HepG2 (cell line): ENCODE data around the gene HOTAIR. TPM values are rescaled to one million over a fixed set of nuclear protein-coding genes. Genes with fewer than 3 reads are reported as not detected.

Source experiments
- ATF2 ChIP-seq: sonication (generic); formaldehyde crosslinking; IDR thresholded peaks from 2 replicates; pipeline ENCODE4 v1.4.0; 2020; ENCODE audit warnings: missing genetic modification reagents
- FOSL2 ChIP-seq: sonication (generic); formaldehyde crosslinking; IDR thresholded peaks from 2 replicates; pipeline ENCODE4 v1.4.0; 2020; ENCODE audit warnings: missing genetic modification reagents
- FOXM1 ChIP-seq: sonication (generic); formaldehyde crosslinking; IDR thresholded peaks from 2 replicates; pipeline ENCODE4 v1.5.0; 2020; ENCODE audit warnings: missing genetic modification reagents
- FOXO4 ChIP-seq: sonication (generic); formaldehyde crosslinking; conservative IDR thresholded peaks from 2 replicates; pipeline ENCODE4 v1.8.1; 2023; ENCODE audit warnings: missing genetic modification reagents
- GATAD1 ChIP-seq: IDR thresholded peaks from 2 replicates; pipeline ENCODE4 v1.6.1; 2016; ENCODE audit warnings: missing genetic modification reagents, missing compliant biosample characterization
- HMG20B ChIP-seq: conservative IDR thresholded peaks from 2 replicates; pipeline ENCODE4 v1.6.1; 2016; ENCODE audit warnings: missing genetic modification reagents, missing compliant biosample characterization
- HMGXB4 ChIP-seq, 2 experiments: sonication (generic) in 1 of 2; formaldehyde crosslinking in 1 of 2; IDR thresholded peaks; 2 replicates each; pipeline versions ENCODE4 v1.4.0 to v1.6.1; 2018 to 2020; ENCODE audit warnings: missing genetic modification reagents in 2 of 2, borderline replicate concordance in 1 of 2, low read depth in 1 of 2, mild to moderate bottlenecking in 1 of 2, missing biosample characterization in 1 of 2
- HNRNPLL ChIP-seq: fragments of 200-400 bp; formaldehyde crosslinking; IDR thresholded peaks from 2 replicates; pipeline ENCODE4 v1.6.1; 2017; ENCODE audit warnings: mild to moderate bottlenecking, low read depth, low read length; ENCODE audit not compliant: poor library complexity, severe bottlenecking
- KDM2A ChIP-seq: sonication (generic); formaldehyde crosslinking; IDR thresholded peaks from 2 replicates; pipeline ENCODE4 v1.4.0; 2020; ENCODE audit warnings: low read depth, missing genetic modification reagents, borderline replicate concordance
- NFYC ChIP-seq: IDR thresholded peaks from 2 replicates; pipeline ENCODE4 v1.6.1; 2016; ENCODE audit warnings: missing genetic modification reagents, missing compliant biosample characterization
- PCBP1 ChIP-seq: fragments of 200-400 bp; formaldehyde crosslinking; IDR thresholded peaks from 2 replicates; pipeline ENCODE4 v1.6.1; 2017; ENCODE audit warnings: mild to moderate bottlenecking, low read depth, low read length, borderline replicate concordance
- PHF20 ChIP-seq: sonication (generic); formaldehyde crosslinking; IDR thresholded peaks from 2 replicates; pipeline ENCODE4 v1.5.0; 2020; ENCODE audit warnings: mild to moderate bottlenecking, missing genetic modification reagents
- ZBTB33 ChIP-seq: sonication (generic); formaldehyde crosslinking; IDR thresholded peaks from 2 replicates; pipeline ENCODE4 v1.4.0; 2020; ENCODE audit warnings: missing genetic modification reagents
- ZNF572 ChIP-seq: sonication (generic); formaldehyde crosslinking; IDR thresholded peaks from 2 replicates; pipeline ENCODE4 v1.5.1; 2020; ENCODE audit warnings: mild to moderate bottlenecking, missing genetic modification reagents
- ZNF740 ChIP-seq: sonication (generic); formaldehyde crosslinking; IDR thresholded peaks from 2 replicates; pipeline ENCODE4 v1.4.0; 2020; ENCODE audit warnings: missing genetic modification reagents
- ZNF777 ChIP-seq: sonication (generic); formaldehyde crosslinking; IDR thresholded peaks from 2 replicates; pipeline ENCODE4 v1.4.0; 2020; ENCODE audit warnings: missing genetic modification reagents
- polyA plus RNA-seq, 8 experiments: library from polyadenylated mRNA; depleted of rRNA in 3 of 8; stranded (reverse) in 7 of 8; unstranded in 1 of 8; fragments of >200 nt; fragmentation: Illumina TruSeq in 4 of 8; extraction: Trizol in 4 of 8; gene quantifications; 2 replicates each; pipeline versions ENCODE4 v1.2.1 to v1.2.3, GENCODE V29; 2011 to 2016; ENCODE audit warnings: low read depth in 4 of 8, missing spikeins in 1 of 8, mixed read lengths in 1 of 8; ENCODE audit not compliant: insufficient read depth in 1 of 8
- total RNA-seq, 5 experiments: library from RNA; depleted of rRNA; stranded (reverse); fragments of >200 nt; fragmentation: Illumina TruSeq; extraction: Trizol; gene quantifications; 2 replicates each; pipeline ENCODE4 v1.2.3, GENCODE V29; 2016; ENCODE audit warnings: low read depth in 1 of 5

The HOTAIR gene
- total and polyA plus RNA-seq, 2 of the 13 experiments (the other 11 are each of a cell fraction or from before 2014, with no cell fraction given) = not detected

GRCh38 chr12:53984901-53985691 is 10.3 kb upstream of the HOTAIR start, which contains the start of gene HOXC10 (continued):
- TF ChIP-seq KDM2A (peak; percentile 40; the same call in 1 of the 2 replicates), HNRNPLL (peak; percentile 2), ZNF740 (CRISPR knock-in tag) (0 out of 2 replicates have a peak, but pooled peaks have one; percentile 31), GATAD1 (CRISPR knock-in tag) (0 out of 2 replicates have a peak, but pooled peaks have one; percentile 24), FOXO4 (CRISPR knock-in tag) (no peak), ZNF777 (CRISPR knock-in tag) (no peak), FOSL2 (CRISPR knock-in tag) (peak; percentile 93), PHF20 (no peak), NFYC (CRISPR knock-in tag) (peak; percentile 52), ZNF572 (CRISPR knock-in tag) (0 out of 2 replicates have a peak, but pooled peaks have one; percentile 40), PCBP1 (0 out of 2 replicates have a peak, but pooled peaks have one; percentile 39), FOXM1 (no peak), ZBTB33 (CRISPR knock-in tag) (peak; percentile 86; the same call in 1 of the 2 replicates), ATF2 (CRISPR knock-in tag) (peak; percentile 60), HMGXB4 (CRISPR knock-in tag; IDR thresholded peaks at IDR 0.05; ENCODE audit: borderline replicate concordance in 1 of 2, low read depth in 1 of 2) (0 out of 4 replicates have a peak, but pooled peaks of 1 of the 2 experiments have one; percentile 47), HMG20B (CRISPR knock-in tag) (no peak)
- TF ChIP-seq, all 625 proteins: peak for 32
